ENCODE results near the gene APOBEC3H.
"Not testable (repeated sequence)": the region's sequence is repeated elsewhere in the genome, so short reads cannot be mapped to it uniquely, and the experiment has no call there.

APOBEC3H gene

DNA sequence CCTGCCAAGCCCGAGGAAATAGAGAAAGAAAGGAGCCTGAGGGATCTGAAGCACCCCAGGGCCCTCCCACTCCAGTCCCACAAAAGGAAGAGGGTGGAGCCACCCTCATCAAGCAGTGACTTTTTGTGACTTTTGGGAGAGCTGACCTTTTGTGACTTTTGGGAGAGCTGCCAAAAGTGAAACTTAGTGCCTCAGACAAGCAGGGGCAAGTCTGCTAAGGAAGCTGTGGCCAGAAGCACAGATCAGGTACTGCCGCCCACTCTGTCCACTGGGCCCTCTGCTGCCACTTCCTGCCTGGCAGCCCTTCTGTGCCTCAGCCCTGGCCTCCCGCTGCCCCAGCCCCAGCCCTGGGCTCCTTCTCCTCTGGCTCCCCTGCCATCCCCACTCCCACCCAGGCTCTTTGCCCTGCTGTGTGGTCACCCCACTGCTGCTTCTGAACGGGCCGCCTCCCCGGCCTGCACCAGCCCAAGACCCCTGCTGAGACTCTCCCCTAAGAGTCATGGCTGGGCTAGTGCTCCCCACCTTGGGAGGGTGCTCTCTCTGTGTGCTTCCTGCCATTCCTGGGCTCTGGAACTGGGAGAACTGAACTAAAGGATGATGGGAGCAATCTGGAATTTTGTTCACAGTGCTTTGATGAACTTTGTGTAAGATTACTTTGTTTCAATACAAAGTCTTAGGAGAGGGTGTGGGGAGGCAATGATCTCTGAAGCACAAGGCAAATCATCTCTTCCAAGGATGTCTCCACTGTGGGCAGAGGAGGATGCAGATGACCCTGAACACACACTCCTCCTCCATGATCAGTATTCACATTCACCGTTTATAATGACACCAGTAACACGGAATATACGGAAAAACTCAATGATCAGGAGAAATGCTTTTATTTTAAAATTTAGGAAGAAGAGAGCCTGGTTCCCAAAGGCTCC, at the start of gene APOBEC3H:
Gene APOBEC3H, plus strand, starts transcription at position 147 of the 923 bp plus-strand sequence. CDS start 3,035 bp downstream, outside the sequence.
- no peak for DNase-seq

DNA sequence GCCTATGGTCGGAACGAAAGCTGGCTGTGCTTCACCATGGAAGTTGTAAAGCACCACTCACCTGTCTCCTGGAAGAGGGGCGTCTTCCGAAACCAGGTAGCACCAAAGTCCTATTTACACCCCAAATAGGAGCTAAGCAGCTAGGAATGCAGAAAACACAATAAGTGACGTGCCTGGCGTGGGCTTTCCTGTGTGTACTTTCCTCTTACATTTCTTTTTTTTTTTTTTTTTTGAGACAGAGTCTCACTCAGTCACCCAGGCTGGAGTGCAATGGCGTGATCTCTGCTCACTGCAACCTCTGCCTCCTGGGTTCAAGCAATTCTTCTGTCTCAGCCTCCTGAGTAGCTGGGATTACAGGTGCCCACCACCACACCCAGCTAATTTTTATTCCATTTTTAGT, 47.6 kb upstream of the APOBEC3H start:
- DNase-seq = not testable (repeated sequence)

DNA sequence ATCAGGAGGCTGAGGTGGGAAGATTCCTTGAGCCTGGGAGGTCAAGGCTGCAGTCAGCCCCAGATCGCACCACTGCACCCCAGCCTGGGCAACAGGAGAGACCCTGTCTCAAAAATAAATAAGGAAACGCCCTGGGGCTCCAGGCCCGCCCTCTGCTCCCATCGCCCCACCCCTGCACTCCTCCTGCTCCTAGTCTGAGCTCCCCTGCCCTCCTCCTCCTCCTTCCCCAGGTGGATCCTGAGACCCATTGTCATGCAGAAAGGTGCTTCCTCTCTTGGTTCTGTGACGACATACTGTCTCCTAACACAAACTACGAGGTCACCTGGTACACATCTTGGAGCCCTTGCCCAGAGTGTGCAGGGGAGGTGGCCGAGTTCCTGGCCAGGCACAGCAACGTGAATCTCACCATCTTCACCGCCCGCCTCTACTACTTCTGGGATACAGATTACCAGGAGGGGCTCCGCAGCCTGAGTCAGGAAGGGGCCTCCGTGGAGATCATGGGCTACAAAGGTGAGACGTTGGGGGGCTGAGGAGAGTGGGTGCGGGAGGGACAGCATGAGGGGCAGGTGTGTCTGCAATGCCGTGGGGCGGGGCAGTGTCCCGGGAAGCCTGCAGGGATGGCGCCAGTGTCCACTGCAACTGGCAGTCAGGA, 45.1 kb upstream of the APOBEC3H start:
- not testable (repeated sequence) for DNase-seq

DNA sequence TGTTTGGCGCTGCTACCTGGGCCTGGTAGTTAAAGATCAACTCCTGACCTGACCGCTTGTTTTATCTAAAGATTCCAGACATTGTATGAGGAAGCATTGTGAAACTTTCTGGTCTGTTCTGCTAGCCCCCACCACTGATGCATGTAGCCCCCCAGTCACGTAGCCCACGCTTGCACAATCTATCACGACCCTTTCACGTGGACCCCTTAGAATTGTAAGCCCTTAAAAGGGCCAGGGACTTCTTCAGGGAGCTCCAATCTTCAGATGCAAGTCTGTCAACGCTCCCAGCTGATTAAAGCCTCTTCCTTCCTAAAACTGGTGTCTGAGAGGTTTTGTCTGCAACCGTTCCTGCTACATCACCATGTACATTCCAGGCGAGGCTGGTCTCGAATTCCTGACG, 41.4 kb upstream of the APOBEC3H start:
- no peak for DNase-seq

DNA sequence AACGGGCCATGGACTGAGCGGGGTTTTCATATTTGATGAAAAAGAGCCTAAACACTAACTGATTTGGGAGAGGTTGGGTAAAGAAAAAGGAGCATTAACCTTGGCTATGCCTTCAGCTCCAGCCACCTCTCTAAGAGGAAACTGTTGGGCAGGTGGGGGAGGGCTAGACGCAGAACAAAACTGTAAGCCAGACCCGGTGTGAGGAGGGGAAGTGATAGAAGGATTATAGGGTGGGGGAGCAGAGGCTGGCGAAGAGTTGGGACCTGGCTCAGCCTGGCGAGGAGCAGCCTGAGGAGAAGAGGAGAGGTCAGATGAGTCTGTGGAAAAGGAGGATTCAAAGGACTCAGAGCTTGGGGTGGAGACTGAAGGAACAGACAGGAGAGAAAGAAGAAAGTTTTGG, 35.8 kb upstream of the APOBEC3H start:
- not testable (repeated sequence) for DNase-seq

DNA sequence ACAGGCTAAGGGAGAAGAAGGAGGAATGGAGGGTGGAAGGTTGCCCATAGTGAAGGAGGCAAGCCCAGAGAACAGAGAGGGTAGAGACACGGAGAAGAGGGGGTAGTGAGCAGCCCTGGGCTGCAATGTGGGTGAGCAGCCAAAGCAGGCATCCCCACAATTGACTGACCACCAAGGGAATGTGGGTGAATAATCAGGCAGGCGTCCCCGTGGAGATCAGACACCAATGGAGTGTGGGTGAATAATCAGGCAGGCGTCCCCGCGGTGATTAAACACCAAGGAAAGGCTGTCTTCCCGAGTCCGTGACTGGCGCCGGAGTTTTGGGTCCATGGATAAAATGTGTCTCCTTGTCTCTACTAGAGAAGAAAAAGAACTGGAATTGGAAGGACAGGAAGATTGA, 35.1 kb upstream of the APOBEC3H start:
- not testable (repeated sequence) for DNase-seq

DNA sequence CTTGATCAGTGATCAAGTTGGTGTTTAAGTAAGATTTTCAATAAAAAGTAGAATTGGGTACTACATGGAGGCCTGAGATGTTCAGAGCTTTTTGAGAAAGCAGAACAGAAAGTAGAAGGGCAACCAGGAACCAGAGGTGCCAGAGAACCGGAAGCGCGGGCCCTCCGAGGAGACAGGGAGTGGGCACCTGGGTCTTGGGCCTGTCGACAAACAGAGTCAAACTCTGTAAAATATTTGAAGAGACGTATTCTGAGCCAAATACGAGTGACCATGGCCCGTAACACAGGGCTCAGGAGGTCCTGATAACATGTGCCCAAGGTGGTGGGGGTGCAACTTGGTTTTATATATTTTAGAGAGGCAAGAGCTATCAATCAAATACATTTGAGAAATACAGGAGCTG, 33.1 kb upstream of the APOBEC3H start:
- DNase-seq = not testable (repeated sequence)

DNA sequence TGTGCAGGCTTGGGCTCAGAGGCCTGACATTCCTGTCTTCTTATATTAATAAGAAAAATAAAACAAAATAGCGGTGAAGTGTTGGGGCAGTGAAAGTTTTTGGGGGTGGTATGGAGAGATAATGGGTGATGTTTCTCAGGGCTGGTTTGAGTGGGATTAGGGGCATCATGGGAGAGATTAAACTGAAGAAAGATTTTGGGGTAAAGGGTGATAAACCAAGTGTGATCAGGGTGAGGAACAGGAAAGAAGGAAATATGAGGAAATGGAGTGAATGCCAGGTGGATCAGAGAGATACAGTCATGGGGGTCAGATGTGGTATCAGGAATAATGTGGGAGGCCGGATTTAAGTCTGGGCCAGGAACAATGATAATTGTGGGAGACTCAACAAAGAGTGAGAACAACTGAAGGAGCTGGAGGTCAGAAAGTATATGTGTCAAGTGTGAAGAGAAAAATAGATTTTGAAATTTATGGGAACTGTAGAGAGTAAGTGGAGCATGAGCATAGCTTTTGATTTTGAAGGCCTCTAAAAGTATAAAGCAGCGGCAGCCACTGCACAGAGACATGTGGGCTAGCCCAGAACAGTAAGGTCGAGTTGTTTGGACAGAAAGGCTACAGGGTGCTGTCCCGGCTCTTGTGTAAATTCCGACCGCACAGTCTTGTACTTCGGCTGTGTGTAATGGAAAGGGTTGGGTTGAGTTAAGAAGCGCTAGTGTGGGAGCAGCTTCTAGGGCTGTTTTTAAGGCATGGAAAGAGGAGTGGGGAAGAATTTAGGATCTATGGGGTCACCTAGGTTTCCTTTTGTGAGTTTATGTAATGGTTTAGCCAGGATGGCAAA, 30.4 kb upstream of the APOBEC3H start:
- not testable (repeated sequence) for DNase-seq

DNA sequence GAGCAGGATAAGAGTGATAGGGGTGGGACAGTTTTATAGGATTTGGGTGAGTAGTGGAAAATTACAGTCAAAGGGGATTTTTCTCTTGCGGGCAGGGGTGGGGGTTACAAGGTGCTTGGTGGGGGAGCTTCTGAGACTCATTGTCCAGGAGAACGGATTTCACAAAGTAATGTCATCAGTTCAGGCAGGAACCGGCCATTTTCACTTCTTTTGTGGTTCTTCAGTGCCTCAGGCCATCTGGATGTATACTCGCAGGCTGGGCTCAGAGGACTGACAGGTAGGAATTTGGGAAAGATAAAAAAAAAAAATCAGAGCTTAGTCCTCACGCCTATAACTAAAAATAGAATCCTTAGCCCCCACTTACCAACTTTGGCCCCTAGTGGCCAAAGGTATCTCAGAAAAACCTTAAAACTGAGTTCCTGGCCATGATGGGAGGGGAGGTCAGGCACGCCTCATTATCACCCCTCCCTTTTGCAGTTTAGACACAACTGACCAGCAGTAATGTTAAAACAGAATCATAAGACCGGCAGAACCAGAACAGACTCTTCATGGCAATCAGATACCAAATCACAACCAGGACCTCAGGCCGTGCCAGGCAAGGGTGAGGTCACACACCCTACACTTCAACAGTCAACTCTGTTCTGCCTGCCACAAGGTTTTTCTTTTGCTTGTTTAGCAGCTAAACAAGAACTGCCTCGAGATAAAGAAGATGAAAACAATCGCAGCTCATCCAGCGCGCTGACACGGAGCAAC, 28.8 kb upstream of the APOBEC3H start:
- DNase-seq = no peak

DNA sequence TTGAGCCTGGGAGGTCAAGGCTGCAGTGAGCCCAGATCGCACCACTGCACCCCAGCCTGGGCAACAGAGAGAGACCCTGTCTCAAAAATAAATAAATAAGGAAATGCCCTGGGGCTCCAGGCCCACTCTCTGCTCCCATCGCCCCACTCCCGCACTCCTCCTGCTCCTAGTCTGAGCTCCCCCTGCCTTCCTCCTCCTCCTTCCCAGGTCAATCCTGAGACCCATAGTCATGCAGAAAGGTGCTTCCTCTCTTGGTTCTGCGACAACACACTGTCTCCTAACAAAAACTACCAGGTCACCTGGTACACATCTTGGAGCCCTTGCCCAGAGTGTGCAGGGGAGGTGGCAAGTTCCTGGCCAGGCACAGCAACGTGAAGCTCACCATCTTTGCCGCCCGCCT, 26.9 kb upstream of the APOBEC3H start:
- no peak for DNase-seq

DNA sequence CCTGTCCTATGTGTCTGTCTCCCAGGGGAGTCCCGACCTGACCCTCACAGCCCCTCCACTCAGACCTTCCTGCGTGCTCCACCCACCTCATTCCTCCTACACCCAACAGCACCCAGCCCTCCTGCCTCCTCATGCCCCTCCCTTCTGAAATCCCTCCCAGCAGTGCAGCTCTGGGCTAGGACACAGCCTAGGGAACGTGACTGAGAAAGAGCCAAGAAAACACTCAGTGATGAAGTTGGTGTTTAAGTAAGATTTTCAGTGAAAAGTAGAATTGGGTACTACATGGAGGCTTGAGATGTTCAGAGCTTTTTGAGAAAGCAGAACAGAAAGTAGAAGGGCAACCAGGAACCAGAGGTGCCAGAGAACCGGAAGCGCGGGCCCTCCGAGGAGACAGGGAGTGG, 24.5 kb upstream of the APOBEC3H start:
- DNase-seq = not testable (repeated sequence)

DNA sequence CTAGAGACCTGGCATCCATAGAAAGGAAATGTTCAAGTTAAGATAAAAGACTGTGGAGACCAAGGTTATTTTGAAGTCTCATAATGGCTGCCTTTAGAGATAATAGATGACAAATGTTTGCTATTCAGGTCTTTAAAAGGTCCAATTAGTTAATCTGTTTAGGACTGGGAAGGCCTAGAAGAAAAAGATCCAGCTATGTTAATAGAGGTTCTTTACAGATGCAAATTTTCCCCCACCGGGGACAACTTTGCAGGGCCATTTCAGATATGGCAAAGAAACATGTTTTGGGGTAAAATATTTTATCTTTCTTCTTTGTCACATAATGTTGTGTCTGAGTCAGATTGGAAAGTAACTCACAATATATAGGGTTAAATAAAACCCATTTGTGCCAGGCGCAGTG, 23.1 kb upstream of the APOBEC3H start:
- no peak for DNase-seq

DNA sequence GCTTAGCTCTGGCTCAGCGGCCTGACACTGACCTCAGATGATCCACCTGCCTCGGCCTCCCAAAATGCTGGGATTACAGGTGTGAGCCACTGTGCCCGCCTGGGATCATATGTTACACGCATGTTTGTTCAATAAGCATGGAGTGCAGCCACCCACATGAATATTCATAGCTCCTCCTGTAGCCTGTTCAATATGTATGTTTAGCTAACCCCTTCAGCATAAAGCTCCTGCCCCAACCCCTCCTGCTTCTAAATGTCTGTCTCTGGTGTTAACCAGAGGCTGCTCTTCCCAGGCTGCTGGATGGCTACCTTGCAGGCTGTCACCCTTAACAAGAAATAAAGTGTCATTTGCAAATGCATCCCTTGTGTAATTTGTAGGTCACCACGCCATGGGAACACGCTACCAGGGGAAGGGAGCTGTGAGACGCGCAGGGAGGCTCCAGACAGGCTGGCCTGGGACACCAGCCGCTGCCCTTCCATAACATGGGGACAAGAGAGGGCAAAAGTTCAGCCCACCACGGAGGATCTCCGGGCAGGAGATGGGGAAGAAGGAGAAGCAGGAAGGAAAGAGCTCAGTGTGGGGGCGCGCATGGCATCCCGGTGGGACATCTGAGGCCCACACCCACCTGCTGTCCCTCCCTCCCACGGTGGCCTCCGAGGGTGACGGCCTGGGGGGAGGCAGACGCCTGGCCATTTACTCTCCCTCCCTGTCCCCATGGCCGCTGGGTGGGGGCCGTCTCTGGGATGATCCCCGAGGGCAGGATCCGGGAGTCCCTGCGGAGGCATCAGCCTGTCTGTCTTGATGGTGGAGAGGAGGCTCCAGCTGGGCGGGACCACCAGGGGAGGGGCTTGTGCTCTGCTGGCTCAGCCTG, 20.7 kb upstream of the APOBEC3H start:
- DNase-seq = not testable (repeated sequence)

DNA sequence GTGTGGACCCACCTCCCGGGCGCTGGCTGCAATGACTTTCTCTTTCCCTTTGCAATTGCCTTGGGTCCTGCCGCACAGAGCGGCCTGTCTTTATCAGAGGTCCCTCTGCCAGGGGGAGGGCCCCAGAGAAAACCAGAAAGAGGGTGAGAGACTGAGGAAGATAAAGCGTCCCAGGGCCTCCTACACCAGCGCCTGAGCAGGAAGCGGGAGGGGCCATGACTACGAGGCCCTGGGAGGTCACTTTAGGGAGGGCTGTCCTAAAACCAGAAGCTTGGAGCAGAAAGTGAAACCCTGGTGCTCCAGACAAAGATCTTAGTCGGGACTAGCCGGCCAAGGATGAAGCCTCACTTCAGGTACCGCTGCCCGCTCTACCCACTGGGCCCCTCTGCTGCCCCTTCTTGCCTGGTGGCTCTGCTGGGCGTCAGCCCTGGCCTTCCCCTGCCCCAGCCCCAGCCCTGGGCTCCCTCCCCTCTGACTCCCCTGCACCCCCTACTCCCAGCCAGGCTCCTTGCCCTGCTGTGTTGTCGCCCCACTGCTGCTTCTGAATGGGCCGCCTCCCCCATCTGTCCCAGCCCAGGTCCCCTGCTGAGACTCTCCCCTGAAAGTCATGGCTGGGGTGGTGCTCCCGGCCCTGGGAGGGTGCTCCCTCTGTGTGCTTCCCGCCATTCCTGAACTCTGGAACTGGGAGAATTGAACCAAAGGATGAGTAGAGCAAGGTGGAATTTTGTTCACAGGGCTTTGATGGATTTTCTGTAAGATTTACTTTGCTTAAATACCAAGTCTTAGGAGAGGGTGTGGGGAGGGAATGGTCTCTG, 19.8 kb upstream of the APOBEC3H start, which contains the start of gene APOBEC3G:
Gene APOBEC3G, plus strand, starts transcription at position 250 of the 815 bp plus-strand sequence. Its CDS starts 87 bp downstream, at position 337.
- not testable (repeated sequence) for DNase-seq

DNA sequence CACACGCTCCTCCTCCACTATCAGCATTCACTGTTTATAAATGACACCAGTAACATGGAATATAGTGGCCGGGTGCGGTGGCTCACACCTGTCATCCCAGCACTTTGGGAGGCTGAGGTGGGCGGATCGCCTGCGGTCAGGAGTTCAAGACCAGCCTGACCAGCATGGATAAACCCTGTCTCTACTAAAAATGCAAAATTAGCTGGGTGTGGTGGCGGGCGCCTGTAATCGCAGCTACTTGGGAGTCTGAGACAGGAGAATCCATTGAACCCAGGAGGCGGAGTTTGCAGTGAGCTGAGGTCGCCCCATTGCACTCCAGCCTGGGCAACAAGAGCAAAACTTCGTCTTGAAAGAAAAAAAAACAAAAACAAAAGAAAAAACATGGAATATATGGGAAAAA, 19.1 kb upstream of the APOBEC3H start:
- DNase-seq = not testable (repeated sequence)

DNA sequence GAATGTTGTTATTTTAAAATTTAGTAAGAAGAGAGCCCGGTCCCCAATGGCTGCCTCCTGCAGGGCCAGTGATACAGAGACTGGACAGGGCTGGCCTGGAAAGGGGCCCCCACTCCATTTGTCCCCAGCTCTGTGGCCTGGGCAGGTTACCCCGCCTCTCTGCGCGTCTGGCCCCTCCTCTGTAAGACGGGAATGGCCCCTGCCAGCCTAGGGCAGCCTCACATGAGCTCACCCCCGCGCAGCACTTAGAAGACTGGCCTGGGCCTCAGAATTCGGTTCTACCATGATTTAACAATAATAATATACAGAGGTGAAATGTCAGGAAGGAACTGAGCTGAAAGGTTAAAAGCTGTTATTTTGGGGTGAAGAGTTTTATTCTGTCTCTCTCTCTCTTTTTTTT, 18.7 kb upstream of the APOBEC3H start:
- DNase-seq = no peak

DNA sequence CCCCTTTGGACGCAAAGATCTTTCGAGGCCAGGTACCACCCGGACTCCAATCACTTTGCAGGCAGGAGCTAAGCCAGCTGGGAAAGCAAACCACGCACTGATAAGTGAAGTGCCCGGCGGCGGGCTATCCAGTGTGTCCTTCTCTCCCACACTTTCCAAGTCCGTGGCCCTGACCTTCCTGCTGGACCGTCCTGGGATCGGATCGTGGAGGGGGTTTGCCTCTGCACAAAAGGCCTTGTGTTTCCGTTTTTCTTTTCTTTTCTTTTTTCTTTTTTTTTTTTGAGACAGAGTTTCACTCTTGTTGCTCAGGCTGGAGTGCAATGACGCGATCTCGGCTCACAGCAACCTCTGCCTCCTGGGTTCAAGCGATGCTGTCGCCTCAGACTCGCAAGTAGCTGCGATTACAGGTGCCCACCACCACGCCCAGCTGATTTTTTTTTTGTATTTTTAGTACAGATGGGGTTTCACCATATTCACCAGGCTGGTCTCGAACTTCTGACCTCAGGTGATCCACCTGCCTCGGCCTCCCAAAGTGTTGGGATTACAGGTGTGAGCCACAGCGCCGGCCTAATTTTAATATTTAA, 17.9 kb upstream of the APOBEC3H start:
- not testable (repeated sequence) for DNase-seq

DNA sequence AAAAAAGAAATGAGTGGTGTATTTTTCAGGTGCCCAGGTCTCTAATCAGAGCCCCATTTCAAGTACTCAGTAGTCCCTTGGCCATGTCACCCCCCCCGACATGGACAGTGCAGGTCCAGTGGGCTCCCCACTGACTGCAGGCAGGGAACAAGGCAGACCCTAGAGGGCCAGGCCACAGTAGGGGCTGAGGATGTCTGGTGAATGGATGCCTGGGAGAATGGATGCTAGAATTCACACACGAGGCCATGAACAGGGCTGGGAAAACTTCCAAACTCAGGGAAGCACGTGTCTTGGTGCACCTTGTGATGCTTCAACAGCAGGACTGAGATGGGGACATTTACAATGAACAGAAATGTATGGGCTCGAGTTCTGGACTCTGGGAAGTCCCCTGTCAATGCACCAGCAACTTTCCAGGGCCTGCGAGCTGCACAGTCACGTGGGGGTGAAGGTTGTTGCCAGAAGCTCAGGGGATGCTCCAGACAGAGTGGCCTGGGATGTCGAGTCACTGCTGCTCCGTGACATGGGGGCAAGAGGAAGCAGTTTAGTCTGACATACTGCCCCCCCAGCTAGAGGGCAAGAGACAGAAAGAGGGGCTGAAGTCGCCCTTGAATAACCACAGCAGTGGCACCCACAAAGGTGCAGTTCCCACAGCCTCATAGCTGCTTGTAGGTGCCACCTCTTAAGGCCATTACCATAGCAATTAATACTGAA, 16.8 kb upstream of the APOBEC3H start:
- no peak for DNase-seq

DNA sequence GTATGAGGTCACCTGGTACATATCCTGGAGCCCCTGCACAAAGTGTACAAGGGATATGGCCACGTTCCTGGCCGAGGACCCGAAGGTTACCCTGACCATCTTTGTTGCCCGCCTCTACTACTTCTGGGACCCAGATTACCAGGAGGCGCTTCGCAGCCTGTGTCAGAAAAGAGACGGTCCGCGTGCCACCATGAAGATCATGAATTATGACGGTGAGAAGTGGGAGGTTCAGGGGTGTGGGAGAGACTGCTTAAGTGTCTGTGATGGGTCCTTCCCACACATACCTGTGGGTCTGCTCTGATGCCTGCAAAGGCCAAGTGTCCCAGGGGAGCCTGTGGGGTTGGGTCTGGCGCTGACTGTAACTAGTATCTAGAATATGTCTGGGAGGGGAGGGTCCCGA, 16.0 kb upstream of the APOBEC3H start:
- DNase-seq = no peak
